22Rv1 (cell line): ENCODE data around the gene AMPH.
"Not testable (repeated sequence)": the region's sequence is repeated elsewhere in the genome, so short reads cannot be mapped to it uniquely, and the experiment has no call there.

ENCODE experiments used
- H3K27ac ChIP-seq: fragments of 450-650 bp; 2 replicates; pipeline ENCODE4 v1.5.1; 2017
- ZFX ChIP-seq: fragments of 450-650 bp; IDR thresholded peaks from 2 replicates; pipeline ENCODE4 v1.6.1; 2017; ENCODE audit warnings: antibody characterized with exemption, borderline replicate concordance
- TF ChIP-seq, protein P1 (sequence below): fragments of 450-650 bp; IDR thresholded peaks from 2 replicates; pipeline ENCODE4 v1.5.1; 2017; ENCODE audit warnings: mild to moderate bottlenecking

AMPH gene

DNA sequence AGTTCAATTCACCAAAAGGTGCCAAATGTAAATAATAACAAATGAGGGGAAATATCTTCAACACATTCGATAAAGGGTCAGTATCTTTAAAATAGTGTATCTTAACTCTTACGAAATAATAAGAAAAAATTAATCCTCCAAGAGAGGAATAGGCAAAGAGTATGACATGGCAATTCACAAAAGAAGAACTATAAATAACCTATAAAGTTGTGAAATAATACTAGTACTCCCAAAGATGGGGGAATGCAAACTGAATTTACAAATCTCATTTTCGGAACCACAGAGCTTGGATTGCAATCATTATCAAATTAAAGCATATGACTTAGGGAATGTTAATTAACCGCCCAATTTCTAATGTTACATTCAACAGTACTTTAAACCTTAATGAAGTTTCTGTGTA is 279.6 kb downstream of the AMPH start:
- H3K27ac ChIP-seq: no peak overlapping the region
- TF ChIP-seq, protein P1, sequence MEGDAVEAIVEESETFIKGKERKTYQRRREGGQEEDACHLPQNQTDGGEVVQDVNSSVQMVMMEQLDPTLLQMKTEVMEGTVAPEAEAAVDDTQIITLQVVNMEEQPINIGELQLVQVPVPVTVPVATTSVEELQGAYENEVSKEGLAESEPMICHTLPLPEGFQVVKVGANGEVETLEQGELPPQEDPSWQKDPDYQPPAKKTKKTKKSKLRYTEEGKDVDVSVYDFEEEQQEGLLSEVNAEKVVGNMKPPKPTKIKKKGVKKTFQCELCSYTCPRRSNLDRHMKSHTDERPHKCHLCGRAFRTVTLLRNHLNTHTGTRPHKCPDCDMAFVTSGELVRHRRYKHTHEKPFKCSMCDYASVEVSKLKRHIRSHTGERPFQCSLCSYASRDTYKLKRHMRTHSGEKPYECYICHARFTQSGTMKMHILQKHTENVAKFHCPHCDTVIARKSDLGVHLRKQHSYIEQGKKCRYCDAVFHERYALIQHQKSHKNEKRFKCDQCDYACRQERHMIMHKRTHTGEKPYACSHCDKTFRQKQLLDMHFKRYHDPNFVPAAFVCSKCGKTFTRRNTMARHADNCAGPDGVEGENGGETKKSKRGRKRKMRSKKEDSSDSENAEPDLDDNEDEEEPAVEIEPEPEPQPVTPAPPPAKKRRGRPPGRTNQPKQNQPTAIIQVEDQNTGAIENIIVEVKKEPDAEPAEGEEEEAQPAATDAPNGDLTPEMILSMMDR: no peak

DNA sequence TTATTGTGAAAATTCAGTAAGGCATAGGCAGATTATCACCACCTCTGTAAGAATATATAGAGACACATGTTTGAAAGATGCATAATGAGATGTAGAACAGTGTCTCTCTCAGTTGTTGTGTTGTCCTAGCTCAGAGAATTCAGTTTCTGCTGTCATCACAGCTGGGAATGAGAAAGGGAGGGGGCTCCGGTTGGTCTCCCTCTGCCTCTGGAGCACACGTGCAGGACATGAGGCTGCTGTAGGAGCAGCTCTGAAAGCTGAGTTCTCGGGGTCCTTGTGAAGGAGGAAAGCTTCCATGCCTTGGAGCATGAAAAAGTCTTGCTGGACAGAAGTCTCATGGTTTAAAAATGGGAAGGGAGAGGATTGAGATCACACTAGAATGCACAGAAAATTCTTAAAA is 280.4 kb downstream of the AMPH start:
- not testable (repeated sequence) for H3K27ac ChIP-seq

DNA sequence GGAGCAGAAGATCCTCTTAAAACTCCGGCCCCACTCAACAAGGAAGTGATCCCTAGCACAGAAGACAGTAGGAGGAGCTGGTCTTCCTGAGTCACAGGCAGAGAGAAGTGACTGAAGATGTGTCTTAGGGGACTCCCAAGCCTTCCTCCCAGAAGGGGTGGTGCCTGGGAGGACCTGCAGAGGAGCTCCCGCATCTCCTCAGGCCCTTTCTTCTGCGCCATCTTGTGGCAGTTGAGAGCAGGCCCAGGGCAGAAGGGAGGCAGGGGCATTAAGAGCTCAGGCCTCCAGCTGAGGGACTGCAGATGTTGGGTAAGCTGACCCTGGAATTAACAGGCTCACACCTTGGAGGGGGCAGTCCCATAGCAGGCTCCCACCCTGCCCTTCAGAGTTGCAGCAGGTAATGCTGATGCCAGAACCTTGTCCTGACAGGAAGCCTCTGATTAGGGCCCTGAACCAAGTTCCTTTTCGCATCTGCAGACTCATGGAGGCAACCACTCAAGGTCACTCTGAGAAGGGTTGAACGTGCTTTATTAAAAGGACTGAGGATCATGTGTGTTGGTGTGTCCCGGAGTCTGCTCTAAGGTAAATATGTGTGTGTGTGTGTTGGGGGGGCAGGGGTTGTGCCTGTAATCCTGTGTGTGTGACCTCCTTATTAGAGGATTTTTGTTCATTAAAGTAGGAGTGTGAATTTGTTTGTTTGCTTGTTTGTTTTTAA is 281.1 kb downstream of the AMPH start:
- TF ChIP-seq, protein P1: peak; percentile 75
- H3K27ac ChIP-seq: not testable (repeated sequence)

DNA sequence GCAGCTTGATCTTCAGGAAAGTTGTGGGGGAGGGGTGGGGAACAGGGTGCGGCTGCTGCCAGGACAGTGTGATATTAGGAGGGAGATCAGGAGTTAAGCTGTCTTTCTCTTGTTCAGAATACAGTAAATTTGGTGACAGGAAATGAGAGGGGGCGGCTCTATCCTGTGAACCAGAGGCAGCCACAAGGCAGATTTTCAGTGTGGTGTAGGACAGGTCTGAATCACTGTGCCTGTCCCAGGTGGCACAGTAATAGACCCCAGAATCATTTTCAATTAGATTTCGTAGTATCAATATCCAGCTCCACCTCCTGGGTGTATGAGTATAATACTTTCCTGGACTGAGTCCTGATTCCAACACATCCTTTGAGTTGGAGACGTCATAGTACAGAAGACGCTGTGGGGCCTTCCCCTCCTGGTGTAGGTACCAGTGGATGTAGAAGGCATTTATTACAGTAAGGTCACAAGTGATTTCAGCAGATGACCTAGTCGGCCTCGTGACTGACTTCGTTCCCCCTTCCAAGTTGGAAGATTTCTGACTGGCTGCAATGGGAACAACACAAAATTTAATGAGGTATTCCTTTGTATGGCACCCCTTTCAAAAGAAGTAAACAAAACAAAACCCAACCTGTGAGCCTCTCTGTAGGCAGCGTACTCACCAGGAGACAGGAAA is 281.9 kb downstream of the AMPH start:
- H3K27ac ChIP-seq: not testable (repeated sequence)

DNA sequence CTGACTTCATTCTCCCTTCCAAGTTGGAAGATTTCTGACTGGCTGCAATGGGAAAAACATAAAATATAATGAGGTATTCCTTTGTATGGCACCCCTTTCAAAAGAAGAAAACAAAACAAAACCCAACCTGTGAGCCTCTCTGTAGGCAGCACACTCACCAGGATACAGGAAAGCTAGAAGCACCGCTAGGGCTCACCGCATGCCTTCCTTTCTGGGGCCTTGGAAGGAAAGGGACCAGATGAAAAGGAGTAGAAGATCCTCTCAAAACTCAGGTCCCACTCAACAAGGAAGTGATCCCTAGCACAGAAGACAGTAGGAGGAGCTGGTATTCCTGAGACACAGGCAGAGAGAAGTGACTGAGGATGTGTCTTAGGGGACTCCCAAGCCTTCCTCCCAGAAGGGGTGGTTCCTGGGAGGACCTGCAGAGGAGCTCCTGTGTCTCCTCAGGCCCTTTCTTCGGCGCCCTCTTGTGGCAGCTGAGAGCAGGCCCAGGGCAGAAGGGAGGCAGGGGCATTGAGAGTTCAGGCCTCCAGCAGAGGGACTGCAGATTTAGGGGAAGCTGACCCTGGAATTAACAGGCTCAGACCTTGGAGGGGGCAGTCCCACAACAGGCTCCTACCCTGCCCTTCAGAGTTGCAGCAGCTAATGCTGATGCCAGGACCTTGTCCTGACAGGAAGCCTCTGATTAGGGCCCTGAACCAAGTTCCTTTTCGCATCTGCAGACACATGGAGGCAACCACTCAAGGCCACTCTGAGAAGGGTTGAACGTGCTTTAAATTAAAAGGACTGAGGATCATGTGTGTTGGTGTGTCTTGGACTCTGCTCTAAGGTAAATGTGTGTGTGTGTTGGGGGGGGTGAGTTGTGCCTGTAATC is 285.6 kb downstream of the AMPH start:
- H3K27ac ChIP-seq: not testable (repeated sequence)
- TF ChIP-seq, protein P1: peak; percentile 97

DNA sequence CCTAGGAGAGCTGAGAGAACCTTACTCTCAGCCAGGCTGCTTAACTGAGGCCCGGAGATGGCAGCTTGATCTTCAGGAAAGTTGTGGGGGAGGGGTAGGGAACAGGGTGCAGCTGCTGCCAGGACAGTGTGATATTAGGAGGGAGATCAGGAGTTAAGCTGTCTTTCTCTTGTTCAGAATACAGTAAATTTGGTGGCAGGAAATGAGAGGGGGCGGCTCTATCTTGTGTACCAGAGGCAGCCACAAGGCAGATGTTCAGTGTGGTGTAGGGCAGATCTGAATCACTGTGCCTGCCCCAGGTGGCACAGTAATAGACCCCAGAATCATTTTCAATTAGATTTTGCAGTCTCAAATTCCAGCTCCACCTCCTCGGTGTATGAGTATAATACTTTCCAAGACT is 286.4 kb downstream of the AMPH start:
- H3K27ac ChIP-seq: not testable (repeated sequence)

DNA sequence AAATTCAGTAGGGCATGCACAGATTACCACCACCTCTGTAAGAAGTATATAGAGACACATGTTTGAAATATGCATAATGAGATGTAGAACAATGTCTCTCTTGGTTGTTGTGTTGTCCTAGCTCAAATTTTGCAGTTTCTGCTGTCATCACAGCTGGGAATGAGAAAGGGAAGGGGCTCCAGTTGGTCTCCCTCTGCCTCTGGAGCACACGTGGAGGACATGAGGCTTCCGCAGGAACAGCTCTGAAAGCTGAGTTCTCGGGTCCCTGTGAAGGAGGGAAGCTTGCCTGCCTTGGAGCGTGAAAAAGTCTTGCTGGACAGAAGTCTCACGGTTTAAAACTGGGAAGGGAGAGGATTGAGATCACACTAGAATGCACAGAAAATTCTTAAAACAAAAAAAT is 289.0 kb downstream of the AMPH start:
- not testable (repeated sequence) for H3K27ac ChIP-seq

DNA sequence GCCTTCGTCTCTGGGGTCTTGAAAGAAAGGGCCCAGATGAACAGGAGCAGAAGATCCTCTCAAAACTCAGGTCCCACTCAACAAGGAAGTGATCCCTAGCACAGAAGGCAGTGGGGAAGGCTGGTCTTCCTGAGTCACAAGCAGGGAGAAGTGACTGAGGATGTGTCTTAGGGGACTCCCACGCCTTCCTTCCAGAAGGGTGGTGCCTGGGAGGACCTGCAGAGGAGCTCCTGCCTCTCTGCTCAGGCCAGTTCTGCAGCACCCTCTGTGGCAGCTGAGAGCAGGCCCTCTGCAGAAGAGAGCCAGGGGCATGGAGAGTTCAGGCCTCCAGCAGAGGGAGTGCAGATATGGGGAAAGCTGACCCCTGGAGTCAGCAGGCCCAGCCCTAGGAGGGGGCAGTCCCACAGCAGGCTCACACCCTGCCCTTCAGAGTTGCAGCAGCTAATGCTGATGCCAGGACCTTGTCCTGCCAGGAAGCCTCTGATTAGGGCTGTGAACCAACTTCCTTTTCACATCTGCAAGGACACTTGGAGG is 289.9 kb downstream of the AMPH start:
- not testable (repeated sequence) for H3K27ac ChIP-seq
- TF ChIP-seq, protein P1: peak; percentile 33

DNA sequence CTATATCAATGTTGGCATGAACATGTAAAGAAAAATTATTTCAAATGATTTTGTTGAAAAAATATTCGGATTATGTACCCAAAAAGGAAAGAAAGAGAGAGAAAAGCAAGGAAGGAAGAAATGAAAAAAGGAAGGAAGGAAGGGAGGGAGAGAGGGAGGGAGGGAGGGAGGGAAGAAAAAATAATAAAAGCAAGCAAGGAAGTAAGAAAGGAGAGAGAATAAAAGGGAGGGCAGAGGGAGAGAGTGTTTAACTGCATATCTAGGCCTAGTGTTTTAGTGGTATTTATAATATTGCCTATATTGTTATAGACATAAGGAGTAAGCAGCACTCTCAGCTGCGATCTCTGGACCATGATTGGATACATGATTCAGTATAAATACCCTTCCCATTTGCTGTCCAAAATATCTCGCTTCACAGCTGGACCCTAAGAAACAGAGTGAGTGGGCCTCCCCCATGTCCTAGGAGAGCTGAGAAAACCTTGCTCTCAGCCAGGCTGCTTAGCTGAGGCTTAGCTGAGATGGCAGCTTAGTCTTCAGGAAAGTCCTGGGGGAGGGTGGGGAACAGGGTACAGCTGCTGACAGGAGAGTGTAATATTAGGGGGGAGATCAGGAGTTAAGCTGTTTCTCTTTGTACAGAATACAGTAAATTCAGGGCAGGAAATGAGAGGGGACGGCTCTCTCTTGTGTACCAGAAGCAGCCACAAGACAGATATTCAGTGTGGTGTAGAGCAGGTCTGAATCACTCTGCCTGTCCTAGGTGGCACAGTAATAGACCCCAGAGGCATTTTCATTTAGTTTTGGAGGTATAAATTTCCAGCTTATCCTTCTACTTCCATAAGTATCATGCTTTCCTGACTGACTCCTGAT is 291.0 kb downstream of the AMPH start:
- H3K27ac ChIP-seq: no peak overlapping the region
- no peak for TF ChIP-seq ZFX
- TF ChIP-seq, protein P1: no peak

DNA sequence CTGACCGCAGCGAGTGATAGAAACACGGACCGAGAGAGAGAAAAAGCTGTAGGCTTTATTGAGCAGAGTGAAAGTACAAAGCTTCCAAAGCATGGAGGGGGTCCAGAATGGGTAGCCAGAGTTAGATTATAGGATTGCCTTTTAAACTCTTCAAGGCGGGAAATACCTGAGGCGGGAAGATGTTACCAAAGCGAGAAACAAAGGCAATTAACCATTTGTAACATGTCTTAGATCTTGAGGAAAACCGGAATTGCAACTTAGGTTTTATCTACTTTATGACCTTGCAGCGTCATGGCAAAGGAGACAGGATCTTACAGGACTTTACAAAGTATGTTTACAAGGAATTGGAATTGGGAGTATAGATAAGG is 295.0 kb downstream of the AMPH start:
- H3K27ac ChIP-seq: peak overlapping the region; percentile 53
